ENCODE data around the gene GLIPR1L1.

GRCh38 chr12:75317784-75318183 is 16.7 kb upstream of the GLIPR1L1 start:
- TF ChIP-seq, protein P1, sequence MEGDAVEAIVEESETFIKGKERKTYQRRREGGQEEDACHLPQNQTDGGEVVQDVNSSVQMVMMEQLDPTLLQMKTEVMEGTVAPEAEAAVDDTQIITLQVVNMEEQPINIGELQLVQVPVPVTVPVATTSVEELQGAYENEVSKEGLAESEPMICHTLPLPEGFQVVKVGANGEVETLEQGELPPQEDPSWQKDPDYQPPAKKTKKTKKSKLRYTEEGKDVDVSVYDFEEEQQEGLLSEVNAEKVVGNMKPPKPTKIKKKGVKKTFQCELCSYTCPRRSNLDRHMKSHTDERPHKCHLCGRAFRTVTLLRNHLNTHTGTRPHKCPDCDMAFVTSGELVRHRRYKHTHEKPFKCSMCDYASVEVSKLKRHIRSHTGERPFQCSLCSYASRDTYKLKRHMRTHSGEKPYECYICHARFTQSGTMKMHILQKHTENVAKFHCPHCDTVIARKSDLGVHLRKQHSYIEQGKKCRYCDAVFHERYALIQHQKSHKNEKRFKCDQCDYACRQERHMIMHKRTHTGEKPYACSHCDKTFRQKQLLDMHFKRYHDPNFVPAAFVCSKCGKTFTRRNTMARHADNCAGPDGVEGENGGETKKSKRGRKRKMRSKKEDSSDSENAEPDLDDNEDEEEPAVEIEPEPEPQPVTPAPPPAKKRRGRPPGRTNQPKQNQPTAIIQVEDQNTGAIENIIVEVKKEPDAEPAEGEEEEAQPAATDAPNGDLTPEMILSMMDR (conservative IDR thresholded peaks at IDR 0.05 in 1 of 2, IDR thresholded peaks at IDR 0.05 in 1 of 2; ENCODE audit: low read depth in 1 of 2, low read length in 2 of 2) = no peak
- no peak for TF ChIP-seq EZH2 (IDR thresholded peaks at IDR 0.05; ENCODE audit: low read length, missing control alignments)
